Measurements from ENCODE around the gene ANKRA2.
A peak's percentile ranks its signal among the peaks of the same experiment; 100 is the strongest.

The ANKRA2 gene

DNA sequence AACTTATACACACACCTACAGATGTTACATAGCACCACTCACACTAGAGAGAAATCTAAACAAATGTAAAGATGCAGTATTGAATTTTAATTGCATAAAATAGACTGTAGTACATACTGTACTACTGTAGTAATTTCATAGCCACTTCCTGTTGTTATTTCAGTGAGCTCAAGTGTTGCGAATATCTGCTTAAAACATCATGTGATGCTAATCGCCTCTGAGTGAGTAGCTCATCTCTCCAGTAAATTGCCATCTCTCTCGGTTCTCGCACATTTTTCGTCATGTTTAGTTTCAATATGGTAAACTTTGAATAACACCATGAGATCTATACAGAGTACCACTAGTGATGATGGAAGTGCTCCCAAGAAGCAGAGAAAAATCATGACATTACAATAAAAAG, 38.6 kb upstream of the ANKRA2 start:
- TF ChIP-seq CTCF (IDR thresholded peaks at IDR 0.05; ENCODE audit: low read depth, low read length, missing control alignments), result no peak
- H3K4me3 ChIP-seq (replicated peaks; ENCODE audit: low read depth, low read length), result no peak overlapping the region
- DNase-seq (ENCODE audit: extremely low read depth, low read depth), result no peak

DNA sequence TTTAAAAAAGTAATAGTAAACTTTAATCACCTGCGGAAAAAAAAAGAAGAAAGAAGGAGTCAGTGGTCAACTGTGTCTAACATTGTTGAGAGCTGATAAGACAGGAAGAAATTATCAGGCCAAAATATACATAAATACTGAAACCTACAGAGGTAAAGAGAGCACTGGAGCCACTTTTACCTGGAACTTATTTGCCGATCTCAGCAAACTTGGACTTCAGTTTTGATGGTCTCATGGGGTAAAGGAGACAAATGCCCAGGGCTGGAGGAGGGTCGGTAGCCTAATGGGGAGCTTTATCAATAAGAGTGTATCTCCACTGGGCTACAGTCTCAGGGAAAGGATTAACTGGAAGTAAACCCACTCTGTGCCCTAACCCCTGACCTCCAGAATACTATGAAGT, 33.9 kb upstream of the ANKRA2 start:
- no peak for DNase-seq (ENCODE audit: extremely low read depth, low read depth)
- TF ChIP-seq CTCF (IDR thresholded peaks at IDR 0.05; ENCODE audit: low read depth, low read length, missing control alignments), result no peak
- no peak overlapping the region for H3K4me3 ChIP-seq (replicated peaks; ENCODE audit: low read depth, low read length)

DNA sequence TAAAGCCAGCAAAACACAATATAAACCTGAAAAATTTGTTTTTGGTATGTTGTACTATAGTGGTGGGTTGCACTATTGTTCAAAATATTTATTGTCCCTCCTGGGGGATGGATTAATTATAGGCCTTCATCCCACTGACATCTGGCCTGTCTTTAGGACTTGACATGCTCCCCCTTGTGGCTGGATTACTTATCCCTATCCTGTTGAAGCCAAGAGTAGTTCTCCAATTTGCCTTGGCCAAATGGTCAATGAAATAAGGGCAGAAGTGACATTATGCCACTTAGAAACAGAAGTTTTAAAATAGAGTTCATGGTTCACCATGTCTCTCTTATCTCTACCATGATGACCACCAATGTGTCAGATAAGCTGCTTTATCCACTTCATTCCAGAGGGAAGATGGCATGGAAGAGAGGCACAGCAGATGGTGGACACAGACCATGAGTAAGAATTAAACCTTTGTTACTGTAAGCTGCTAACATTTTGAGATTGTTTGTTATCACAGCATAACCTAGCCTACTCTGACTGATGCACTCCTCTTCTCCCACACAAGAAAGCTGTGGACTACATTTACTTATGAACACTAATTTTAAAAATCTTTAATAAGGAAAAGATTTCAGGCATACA, 31.4 kb upstream of the ANKRA2 start:
- H3K4me3 ChIP-seq (replicated peaks; ENCODE audit: low read depth, low read length), result no peak overlapping the region
- peak; percentile 26 for DNase-seq (ENCODE audit: extremely low read depth, low read depth)
- peak; percentile 73 for TF ChIP-seq CTCF (IDR thresholded peaks at IDR 0.05; ENCODE audit: low read depth, low read length, missing control alignments)

- DNase-seq (ENCODE audit: extremely low read depth, low read depth), result no peak
- TF ChIP-seq CTCF (IDR thresholded peaks at IDR 0.05; ENCODE audit: low read depth, low read length, missing control alignments), result no peak
- H3K4me3 ChIP-seq (replicated peaks; ENCODE audit: low read depth, low read length), result no peak overlapping the region
Measured at GRCh38 chr5:73592551-73592950, 27.1 kb upstream of the ANKRA2 start.

DNA sequence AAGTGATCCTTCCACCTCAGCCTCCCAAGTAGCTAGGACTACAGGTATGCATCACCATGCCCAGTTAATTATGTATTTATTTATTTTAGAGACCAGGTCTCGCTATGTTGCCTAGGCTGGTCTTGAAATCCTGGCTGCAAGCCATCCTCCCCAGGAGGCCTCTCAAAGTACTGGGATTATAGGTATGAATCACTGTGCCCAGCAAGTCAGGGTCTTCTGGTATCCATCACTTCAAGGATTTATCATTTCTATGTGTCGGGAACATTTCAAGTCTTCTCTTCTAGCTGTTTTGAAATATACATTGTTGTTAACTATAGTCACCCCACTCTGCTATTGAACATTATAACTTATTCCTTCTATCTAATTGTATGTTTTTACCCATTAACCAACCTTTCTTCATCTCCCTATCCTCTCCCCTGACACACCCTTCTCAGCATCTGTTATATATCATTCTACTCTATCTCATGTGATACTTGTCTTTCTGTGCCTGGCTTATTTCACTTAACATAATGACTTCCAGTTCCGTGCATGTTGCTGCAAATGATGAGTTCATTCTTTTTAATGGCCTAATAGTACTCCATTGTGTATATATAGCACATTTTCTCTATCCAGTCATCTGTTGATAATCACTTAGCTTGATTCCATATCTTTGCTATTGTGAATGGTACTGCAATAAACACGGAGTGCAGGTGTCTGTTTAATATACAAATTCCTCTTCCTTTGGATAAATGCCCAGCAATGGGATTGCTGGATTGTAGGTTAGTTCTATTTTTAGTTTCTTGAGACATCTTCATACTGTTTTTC, 26.5 kb upstream of the ANKRA2 start:
- no peak for TF ChIP-seq CTCF (IDR thresholded peaks at IDR 0.05; ENCODE audit: low read depth, low read length, missing control alignments)
- no peak for DNase-seq (ENCODE audit: extremely low read depth, low read depth)
- no peak overlapping the region for H3K4me3 ChIP-seq (replicated peaks; ENCODE audit: low read depth, low read length)

DNA sequence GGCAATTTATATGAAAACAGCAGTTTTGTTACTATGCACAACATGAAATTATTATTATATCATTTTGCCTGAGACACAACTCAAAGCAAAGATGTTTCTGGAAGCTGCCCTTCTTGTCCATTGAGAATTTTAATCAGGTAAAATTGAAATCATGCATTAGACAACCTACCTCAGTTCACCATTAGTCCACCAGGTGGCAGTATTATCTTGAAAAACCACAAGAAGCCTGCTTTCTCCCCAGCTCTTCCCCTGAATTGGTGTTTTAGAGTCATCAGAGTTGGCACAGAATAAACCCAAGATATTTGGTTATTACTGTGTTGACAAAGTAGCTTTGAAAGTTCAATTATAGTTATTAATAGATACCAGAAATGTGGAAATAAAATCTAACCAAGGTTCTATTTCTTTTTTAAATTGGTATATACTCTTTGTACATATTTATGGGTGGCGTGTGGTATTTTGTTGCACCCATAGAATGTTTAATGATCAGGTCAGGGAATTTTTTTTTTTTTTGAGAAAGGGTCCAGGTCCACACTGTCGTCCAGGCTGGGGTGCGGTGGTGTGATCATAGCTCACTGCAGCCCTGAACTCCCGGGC, 25.8 kb upstream of the ANKRA2 start:
- TF ChIP-seq CTCF (IDR thresholded peaks at IDR 0.05; ENCODE audit: low read depth, low read length, missing control alignments), result peak; percentile 56
- no peak overlapping the region for H3K4me3 ChIP-seq (replicated peaks; ENCODE audit: low read depth, low read length)
- DNase-seq (ENCODE audit: extremely low read depth, low read depth), result peak; percentile 76

Data from HFF-Myc (cell line).